Right atrium auricular region (tissue), 2 donors: ENCODE results near the gene COG5. TPM values are rescaled to one million over a fixed set of nuclear protein-coding genes. Genes with fewer than 3 reads are reported as not detected.
A peak's percentile ranks its signal among the peaks of the same experiment; 100 is the strongest.

Experiments
- DNase-seq: peaks from one replicate; pipeline ENCODE4 v3.0.0-alpha.2; 2019; ENCODE audit warnings: low spot score
- H3K27ac ChIP-seq, 2 donors: fragments of 200-600 bp; sonication (generic); 1 replicate in 1 of 2; 2 replicates in 1 of 2; pipeline ENCODE4 v1.5.1; 2016 to 2019
- H3K27me3 ChIP-seq, 2 donors: fragments of 200-600 bp; sonication (generic); one replicate each; pipeline versions ENCODE4 v1.5.1 to v1.6.0; 2017 to 2019
- H3K36me3 ChIP-seq: fragments of 200-600 bp; sonication (generic); one replicate; pipeline ENCODE4 v1.5.1; 2016
- H3K4me1 ChIP-seq, 2 donors: fragments of 200-600 bp; sonication (generic); one replicate each; pipeline versions ENCODE4 v1.5.1 to v1.6.0; 2017 to 2019
- H3K4me3 ChIP-seq, 2 donors: fragments of 200-600 bp; sonication (generic); 1 replicate in 1 of 2; 2 replicates in 1 of 2; pipeline ENCODE4 v1.5.1; 2017 to 2019; ENCODE audit warnings: mild to moderate bottlenecking in 1 of 2, moderate library complexity in 1 of 2
- H3K9me3 ChIP-seq, 2 donors: fragments of 200-600 bp; sonication (generic); one replicate each; pipeline ENCODE4 v1.5.1; 2019
- CTCF ChIP-seq, 2 donors: fragments of 200-600 bp; sonication (generic); IDR thresholded peaks; one replicate each; pipeline ENCODE4 v1.5.1; 2019; ENCODE audit warnings: antibody characterized with exemption in 2 of 2
- total RNA-seq, 2 donors: library from RNA; depleted of rRNA; stranded (reverse); fragments of >200 nt; gene quantifications; one replicate each; pipeline ENCODE4 v1.1.0, GENCODE V29; 2016

The COG5 gene
- total RNA-seq, 2 donors from 2014 or later: 28.0 to 31.8 TPM

GRCh38 chr7:107190090-107190489 is 373.6 kb downstream of the COG5 start:
- Histone ChIP-seq H3K27ac (no peak overlapping the region), H3K4me3 (no peak overlapping the region), H3K36me3 (peaks cover 70% of the 10 kb centered on the region), H3K4me1 (peaks cover 0 to 12% of the 10 kb centered on the region in 2 donors), H3K27me3 (no peaks in the 10 kb centered on the region), H3K9me3 (no peaks in the 10 kb centered on the region)
- TF ChIP-seq CTCF (IDR thresholded peaks at IDR 0.05): no peak
- DNase-seq: no peak

- TF ChIP-seq CTCF (IDR thresholded peaks at IDR 0.05): no peak
- H3K36me3 ChIP-seq: peaks cover 80% of the 10 kb centered on the region
- DNase-seq: no peak
- H3K27ac ChIP-seq: no peak overlapping the region
- H3K4me3 ChIP-seq: no peak overlapping the region
- H3K4me1 ChIP-seq: no peaks in the 10 kb centered on the region
- H3K27me3 ChIP-seq: no peaks in the 10 kb centered on the region
- H3K9me3 ChIP-seq: no peaks in the 10 kb centered on the region
These were observed 375.9 kb downstream of the COG5 start for GRCh38 chr7:107187774-107188173.

GRCh38 chr7:107186240-107186639 is 377.5 kb downstream of the COG5 start:
- no peaks in the 10 kb centered on the region for H3K4me1 ChIP-seq
- no peak overlapping the region for H3K27ac ChIP-seq
- TF ChIP-seq CTCF (IDR thresholded peaks at IDR 0.05): no peak
- peaks cover 83% of the 10 kb centered on the region for H3K36me3 ChIP-seq
- no peaks in the 10 kb centered on the region for H3K27me3 ChIP-seq
- DNase-seq: no peak
- no peak overlapping the region for H3K4me3 ChIP-seq
- H3K9me3 ChIP-seq: no peaks in the 10 kb centered on the region

- peaks cover 0 to 2% of the 10 kb centered on the region in 2 donors for H3K4me1 ChIP-seq
- no peaks in the 10 kb centered on the region for H3K9me3 ChIP-seq
- H3K36me3 ChIP-seq: peaks cover 83% of the 10 kb centered on the region
- DNase-seq: no peak
- no peak overlapping the region for H3K4me3 ChIP-seq
- TF ChIP-seq CTCF (IDR thresholded peaks at IDR 0.05): no peak
- no peak overlapping the region for H3K27ac ChIP-seq
- no peaks in the 10 kb centered on the region for H3K27me3 ChIP-seq
These were observed 378.0 kb downstream of the COG5 start for GRCh38 chr7:107185716-107186115.

GRCh38 chr7:107181172-107181571 is 382.5 kb downstream of the COG5 start:
- H3K9me3 ChIP-seq: no peaks in the 10 kb centered on the region
- H3K27me3 ChIP-seq: no peaks in the 10 kb centered on the region
- no peak overlapping the region for H3K27ac ChIP-seq
- TF ChIP-seq CTCF (IDR thresholded peaks at IDR 0.05): no peak
- peaks cover 0 to 39% of the 10 kb centered on the region in 2 donors for H3K4me1 ChIP-seq
- no peak for DNase-seq
- H3K4me3 ChIP-seq: no peak overlapping the region
- peaks cover 49% of the 10 kb centered on the region for H3K36me3 ChIP-seq

GRCh38 chr7:107180378-107180777 is 383.3 kb downstream of the COG5 start:
- H3K9me3 ChIP-seq: no peaks in the 10 kb centered on the region
- no peak overlapping the region for H3K4me3 ChIP-seq
- peaks cover 0 to 43% of the 10 kb centered on the region in 2 donors for H3K4me1 ChIP-seq
- no peak for DNase-seq
- H3K27me3 ChIP-seq: no peaks in the 10 kb centered on the region
- TF ChIP-seq CTCF (IDR thresholded peaks at IDR 0.05): no peak
- H3K27ac ChIP-seq: peak overlapping the region; percentile 2 to 28
- H3K36me3 ChIP-seq: peaks cover 47% of the 10 kb centered on the region
